NCI-H1930 (cell line): ENCODE measurements around the gene MRPL4.
"Not testable (repeated sequence)": the region's sequence is repeated elsewhere in the genome, so short reads cannot be mapped to it uniquely, and the experiment has no call there.

Experiments used
- DNase-seq, 2 experiments: peaks; one replicate each; lab custom pipeline; 2025; lab: John Stamatoyannopoulos, UW

Gene MRPL4

GRCh38 chr19:10262771-10263170 is 10.8 kb downstream of the MRPL4 start:
- no peak for DNase-seq

- no peak for DNase-seq
Measured at GRCh38 chr19:10266706-10267105, 14.7 kb downstream of the MRPL4 start.

GRCh38 chr19:10268071-10268470 is 16.1 kb downstream of the MRPL4 start:
- DNase-seq: no peak

GRCh38 chr19:10269333-10270179 is 17.5 kb downstream of the MRPL4 start:
- peak in 1 of 2 experiments; percentile 35 for DNase-seq

- DNase-seq: no peak
Measured at GRCh38 chr19:10270180-10270615, 18.2 kb downstream of the MRPL4 start.

- DNase-seq: no peak
Measured at GRCh38 chr19:10270616-10271394, 18.8 kb downstream of the MRPL4 start, which contains the start of gene ICAM1. TSS of gene ICAM1 (plus strand) at chr19:10271120. CDS start at chr19:10271160, 40 bp downstream.

GRCh38 chr19:10271543-10272086 is 19.6 kb downstream of the MRPL4 start:
- DNase-seq: no peak

- no peak for DNase-seq
Measured at GRCh38 chr19:10274589-10274988, 22.6 kb downstream of the MRPL4 start.

- no peak for DNase-seq
Measured at GRCh38 chr19:10277795-10278589, 26.0 kb downstream of the MRPL4 start.

- DNase-seq: no peak
Measured at GRCh38 chr19:10278935-10279334, 26.9 kb downstream of the MRPL4 start.

- DNase-seq: no peak
Measured at GRCh38 chr19:10279737-10280442, 27.9 kb downstream of the MRPL4 start.

GRCh38 chr19:10282043-10282442 is 30.0 kb downstream of the MRPL4 start:
- DNase-seq: not testable (repeated sequence)

GRCh38 chr19:10283301-10284064 is 31.5 kb downstream of the MRPL4 start:
- no peak for DNase-seq

GRCh38 chr19:10284065-10284959 is 32.3 kb downstream of the MRPL4 start:
- no peak for DNase-seq

- DNase-seq: no peak
Measured at GRCh38 chr19:10284960-10285278, 32.9 kb downstream of the MRPL4 start.

GRCh38 chr19:10285393-10285792 is 33.4 kb downstream of the MRPL4 start:
- DNase-seq: no peak

GRCh38 chr19:10286803-10287737 is 35.1 kb downstream of the MRPL4 start, which contains the start of gene ICAM4:
TSS of gene ICAM4 (plus strand) at chr19:10286955. CDS start at chr19:10287013, 58 bp downstream.
- DNase-seq: no peak

GRCh38 chr19:10288662-10289166 is 36.7 kb downstream of the MRPL4 start:
- DNase-seq: no peak
